ENCODE results near the gene ST8SIA1.

GRCh38 chr12:22160396-22161003, 174.0 kb downstream of the ST8SIA1 start:
- TF ChIP-seq POLR2AphosphoS5 (IDR thresholded peaks at IDR 0.05) (no peak), EP300 (conservative IDR thresholded peaks at IDR 0.05; ENCODE audit: poor library complexity, severe bottlenecking) (no peak), SMC3 (conservative IDR thresholded peaks at IDR 0.05; ENCODE audit: poor library complexity) (no peak), RAD21 (conservative IDR thresholded peaks at IDR 0.05) (no peak), EZH2 (IDR thresholded peaks at IDR 0.05; ENCODE audit: borderline replicate concordance, insufficient read depth, low read length, poor library complexity, severe bottlenecking) (no peak), TAF1 (IDR thresholded peaks at IDR 0.05; ENCODE audit: low read depth) (no peak)
- TF ChIP-seq, protein P1, sequence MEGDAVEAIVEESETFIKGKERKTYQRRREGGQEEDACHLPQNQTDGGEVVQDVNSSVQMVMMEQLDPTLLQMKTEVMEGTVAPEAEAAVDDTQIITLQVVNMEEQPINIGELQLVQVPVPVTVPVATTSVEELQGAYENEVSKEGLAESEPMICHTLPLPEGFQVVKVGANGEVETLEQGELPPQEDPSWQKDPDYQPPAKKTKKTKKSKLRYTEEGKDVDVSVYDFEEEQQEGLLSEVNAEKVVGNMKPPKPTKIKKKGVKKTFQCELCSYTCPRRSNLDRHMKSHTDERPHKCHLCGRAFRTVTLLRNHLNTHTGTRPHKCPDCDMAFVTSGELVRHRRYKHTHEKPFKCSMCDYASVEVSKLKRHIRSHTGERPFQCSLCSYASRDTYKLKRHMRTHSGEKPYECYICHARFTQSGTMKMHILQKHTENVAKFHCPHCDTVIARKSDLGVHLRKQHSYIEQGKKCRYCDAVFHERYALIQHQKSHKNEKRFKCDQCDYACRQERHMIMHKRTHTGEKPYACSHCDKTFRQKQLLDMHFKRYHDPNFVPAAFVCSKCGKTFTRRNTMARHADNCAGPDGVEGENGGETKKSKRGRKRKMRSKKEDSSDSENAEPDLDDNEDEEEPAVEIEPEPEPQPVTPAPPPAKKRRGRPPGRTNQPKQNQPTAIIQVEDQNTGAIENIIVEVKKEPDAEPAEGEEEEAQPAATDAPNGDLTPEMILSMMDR (IDR thresholded peaks at IDR 0.05; ENCODE audit: poor library complexity, severe bottlenecking), result no peak
- TF ChIP-seq, protein P2, sequence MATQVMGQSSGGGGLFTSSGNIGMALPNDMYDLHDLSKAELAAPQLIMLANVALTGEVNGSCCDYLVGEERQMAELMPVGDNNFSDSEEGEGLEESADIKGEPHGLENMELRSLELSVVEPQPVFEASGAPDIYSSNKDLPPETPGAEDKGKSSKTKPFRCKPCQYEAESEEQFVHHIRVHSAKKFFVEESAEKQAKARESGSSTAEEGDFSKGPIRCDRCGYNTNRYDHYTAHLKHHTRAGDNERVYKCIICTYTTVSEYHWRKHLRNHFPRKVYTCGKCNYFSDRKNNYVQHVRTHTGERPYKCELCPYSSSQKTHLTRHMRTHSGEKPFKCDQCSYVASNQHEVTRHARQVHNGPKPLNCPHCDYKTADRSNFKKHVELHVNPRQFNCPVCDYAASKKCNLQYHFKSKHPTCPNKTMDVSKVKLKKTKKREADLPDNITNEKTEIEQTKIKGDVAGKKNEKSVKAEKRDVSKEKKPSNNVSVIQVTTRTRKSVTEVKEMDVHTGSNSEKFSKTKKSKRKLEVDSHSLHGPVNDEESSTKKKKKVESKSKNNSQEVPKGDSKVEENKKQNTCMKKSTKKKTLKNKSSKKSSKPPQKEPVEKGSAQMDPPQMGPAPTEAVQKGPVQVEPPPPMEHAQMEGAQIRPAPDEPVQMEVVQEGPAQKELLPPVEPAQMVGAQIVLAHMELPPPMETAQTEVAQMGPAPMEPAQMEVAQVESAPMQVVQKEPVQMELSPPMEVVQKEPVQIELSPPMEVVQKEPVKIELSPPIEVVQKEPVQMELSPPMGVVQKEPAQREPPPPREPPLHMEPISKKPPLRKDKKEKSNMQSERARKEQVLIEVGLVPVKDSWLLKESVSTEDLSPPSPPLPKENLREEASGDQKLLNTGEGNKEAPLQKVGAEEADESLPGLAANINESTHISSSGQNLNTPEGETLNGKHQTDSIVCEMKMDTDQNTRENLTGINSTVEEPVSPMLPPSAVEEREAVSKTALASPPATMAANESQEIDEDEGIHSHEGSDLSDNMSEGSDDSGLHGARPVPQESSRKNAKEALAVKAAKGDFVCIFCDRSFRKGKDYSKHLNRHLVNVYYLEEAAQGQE (IDR thresholded peaks at IDR 0.05; ENCODE audit: borderline replicate concordance), result no peak

All from neural cell (in vitro differentiated cells).